Right hindlimb (tissue), 1 donor: ENCODE results near the gene JAM3.
"Not testable (repeated sequence)": the region's sequence is repeated elsewhere in the genome, so short reads cannot be mapped to it uniquely, and the experiment has no call there.

Experiments used
- DNase-seq: peaks from one replicate; pipeline ENCODE4 v3.0.0-alpha.2; 2018

The JAM3 gene

DNA sequence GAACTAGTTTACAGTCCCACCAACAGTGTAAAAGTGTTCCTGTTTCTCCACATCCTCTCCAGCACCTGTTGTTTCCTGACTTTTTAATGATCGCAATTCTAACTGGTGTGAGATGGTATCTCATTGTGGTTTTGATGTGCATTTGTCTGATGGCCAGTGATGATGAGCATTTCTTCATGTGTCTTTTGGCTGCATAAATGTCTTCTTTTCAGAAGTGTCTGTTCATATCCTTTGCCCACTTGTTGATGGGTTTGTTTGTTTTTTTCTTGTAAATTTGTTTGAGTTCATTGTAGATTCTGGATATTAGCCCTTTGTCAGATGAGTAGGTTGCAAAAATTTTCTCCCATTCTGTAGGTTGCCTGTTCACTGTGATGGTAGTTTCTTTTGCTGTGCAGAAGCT, 44.9 kb downstream of the JAM3 start:
- not testable (repeated sequence) for DNase-seq

GRCh38 chr11:134116210-134116609, 47.3 kb downstream of the JAM3 start:
- no peak for DNase-seq

DNA sequence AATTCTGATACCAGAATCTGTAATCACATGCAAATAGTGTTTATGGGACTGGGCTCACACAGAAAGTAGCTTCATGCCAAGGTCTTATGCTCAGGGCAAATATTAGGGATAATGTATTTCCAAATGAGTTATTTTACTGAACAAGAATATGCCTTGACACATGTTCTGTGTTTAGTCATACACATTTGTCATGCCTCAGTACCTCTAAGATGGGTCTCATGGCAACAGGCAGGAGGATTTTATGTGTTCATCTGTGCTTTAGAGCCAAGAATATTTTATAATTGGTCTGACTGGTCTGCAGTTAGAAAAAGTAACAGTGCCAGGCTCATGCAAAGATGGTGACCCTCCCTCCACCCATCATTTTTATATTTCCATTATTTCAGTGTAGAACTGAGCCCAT, 49.1 kb downstream of the JAM3 start:
- no peak for DNase-seq

- DNase-seq, result no peak
These were observed 50.2 kb downstream of the JAM3 start for GRCh38 chr11:134119094-134119493.

- DNase-seq, result peak; percentile 82
These were observed 51.4 kb downstream of the JAM3 start for GRCh38 chr11:134120143-134120850.

GRCh38 chr11:134120921-134121526, 52.2 kb downstream of the JAM3 start:
- peak; percentile 82 for DNase-seq

- DNase-seq, result peak; percentile 66
These were observed 56.0 kb downstream of the JAM3 start for GRCh38 chr11:134124660-134125451.

DNA sequence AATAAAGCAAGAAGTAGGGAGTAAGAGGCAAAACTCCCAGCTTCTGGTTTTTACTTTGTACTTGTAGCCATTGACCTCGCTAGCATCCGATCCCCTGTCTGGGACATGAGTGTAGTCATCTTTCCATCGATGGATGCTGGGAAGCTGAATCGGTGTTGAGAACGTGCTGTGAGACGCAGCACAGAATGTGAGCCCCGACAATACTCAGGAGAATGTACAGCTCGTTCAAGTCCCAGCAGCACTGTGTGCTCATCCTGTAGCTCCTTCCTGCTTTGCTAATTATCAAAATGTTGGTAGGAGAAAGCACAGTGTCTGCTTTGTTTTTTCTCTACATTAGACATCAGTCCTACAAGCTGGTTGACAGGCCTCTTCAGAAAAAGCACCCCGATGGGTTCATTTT, 56.6 kb downstream of the JAM3 start:
- DNase-seq, result no peak

- no peak for DNase-seq
These were observed 57.4 kb downstream of the JAM3 start for GRCh38 chr11:134126217-134126822.

DNA sequence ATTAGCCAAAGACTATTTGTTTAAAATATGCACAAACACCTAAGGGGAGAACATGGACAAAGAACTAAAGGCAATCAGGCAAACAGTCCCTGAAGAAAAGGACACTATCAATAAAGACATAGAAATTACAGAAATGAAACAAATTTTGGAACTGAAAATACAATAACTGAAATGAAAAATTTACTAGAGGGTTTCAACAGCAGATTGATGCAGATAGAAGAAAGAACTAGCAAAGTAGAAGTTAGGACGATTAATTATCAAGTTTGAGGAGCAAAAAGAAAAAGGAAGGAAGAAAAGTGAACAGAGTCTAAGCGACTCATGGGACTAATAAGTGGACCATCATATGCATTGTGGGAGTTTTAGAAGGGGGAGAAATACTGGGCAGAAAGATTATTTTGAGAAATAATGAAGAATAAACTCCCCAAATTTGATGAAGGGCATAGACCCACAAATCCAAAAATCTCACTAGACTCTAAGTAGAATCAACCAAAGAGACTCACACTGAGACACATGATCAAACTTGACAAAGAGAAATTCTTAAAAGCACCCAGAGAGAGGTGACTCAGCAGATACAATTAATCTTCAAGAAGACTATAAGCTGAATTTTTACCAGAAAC, 62.9 kb downstream of the JAM3 start:
- no peak for DNase-seq

GRCh38 chr11:134132808-134133207, 63.9 kb downstream of the JAM3 start:
- no peak for DNase-seq

- DNase-seq, result no peak
These were observed 65.3 kb downstream of the JAM3 start for GRCh38 chr11:134134167-134134566.

DNA sequence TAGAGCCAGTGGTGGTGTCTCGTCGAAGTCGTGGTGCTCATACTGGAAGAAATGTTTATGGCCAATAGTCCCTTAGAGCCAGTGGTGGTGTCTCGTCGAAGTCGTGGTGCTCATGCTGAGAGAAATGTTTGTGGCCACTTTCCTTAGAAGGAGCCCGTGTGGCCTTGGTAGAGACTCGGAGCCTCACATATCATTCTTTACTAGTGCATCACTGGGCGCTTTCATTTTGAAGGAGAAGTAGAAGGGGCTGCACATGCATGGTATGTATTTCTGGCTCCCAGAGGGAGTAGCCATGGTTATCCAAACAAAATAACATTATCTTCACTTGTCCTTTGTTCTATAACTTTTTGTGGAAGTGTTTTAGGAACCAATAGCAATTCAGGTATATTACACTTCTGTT, 69.5 kb downstream of the JAM3 start:
- DNase-seq, result no peak

- no peak for DNase-seq
These were observed 70.5 kb downstream of the JAM3 start for GRCh38 chr11:134139303-134139872.

GRCh38 chr11:134139873-134140331, 71.0 kb downstream of the JAM3 start:
- peak; percentile 84 for DNase-seq

GRCh38 chr11:134140961-134141490, 72.2 kb downstream of the JAM3 start:
- no peak for DNase-seq

GRCh38 chr11:134142536-134142935, 73.7 kb downstream of the JAM3 start:
- no peak for DNase-seq

DNA sequence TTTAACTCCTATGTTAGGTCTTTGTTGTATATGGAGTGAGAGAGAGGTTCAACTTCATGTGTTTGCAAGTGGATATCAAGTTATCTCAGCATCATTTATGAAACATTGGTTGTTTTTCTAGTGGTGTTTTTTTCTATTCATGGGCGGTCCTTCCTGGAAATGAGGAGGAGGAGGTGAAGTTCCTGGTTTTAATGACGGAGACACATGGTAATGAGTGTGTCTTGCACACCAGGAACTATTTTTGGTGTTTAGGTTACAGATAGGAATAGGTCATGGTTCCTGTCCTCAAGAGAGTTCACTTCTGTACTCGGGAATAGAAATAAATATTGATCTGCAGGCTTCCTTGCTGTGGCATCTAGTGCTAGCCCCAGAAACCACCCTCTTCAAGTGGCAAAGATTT, 74.9 kb downstream of the JAM3 start:
- no peak for DNase-seq

DNA sequence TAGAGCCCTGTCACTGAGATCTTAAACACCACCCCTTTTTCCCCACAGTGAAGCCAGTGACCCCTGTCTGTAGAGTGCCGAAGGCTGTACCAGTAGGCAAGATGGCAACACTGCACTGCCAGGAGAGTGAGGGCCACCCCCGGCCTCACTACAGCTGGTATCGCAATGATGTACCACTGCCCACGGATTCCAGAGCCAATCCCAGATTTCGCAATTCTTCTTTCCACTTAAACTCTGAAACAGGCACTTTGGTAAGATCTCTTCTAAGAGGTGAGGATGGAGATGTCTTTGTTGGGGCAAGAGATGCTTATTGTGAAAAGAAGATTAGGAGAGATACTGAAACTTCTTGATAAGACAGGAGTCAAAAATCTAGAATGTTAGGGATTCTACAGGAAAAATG, 75.9 kb downstream of the JAM3 start:
- no peak for DNase-seq

DNA sequence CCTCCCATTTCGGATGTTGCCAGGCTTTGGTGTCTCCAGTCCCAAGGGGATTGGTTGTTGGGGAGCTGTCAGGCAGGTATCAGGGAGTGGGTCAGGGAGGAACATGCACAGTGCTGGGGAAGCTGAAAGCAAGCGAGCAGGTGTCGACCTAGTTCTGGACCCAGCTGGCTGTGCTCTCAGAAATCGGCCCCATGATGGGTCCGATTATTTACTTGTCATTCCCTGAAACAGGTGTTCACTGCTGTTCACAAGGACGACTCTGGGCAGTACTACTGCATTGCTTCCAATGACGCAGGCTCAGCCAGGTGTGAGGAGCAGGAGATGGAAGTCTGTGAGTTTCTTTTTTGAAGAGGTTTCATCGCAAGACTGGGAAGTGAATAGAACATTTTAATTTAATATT, 76.8 kb downstream of the JAM3 start:
- DNase-seq, result no peak

GRCh38 chr11:134146598-134146997, 77.7 kb downstream of the JAM3 start:
- no peak for DNase-seq

GRCh38 chr11:134149371-134149770, 80.5 kb downstream of the JAM3 start:
- no peak for DNase-seq
